BE2C (cell line): Measurements from ENCODE around the gene OXT.

Source experiments
- DNase-seq: peaks from one replicate; pipeline ENCODE4 v3.0.0-alpha.2; 2020
- H3K27me3 ChIP-seq: fragments of 250-450 bp; sonication (Bioruptor Pico); 2 replicates; pipeline ENCODE4 v1.5.1; 2020; ENCODE audit warnings: mild to moderate bottlenecking
- H3K36me3 ChIP-seq: fragments of 250-450 bp; sonication (Bioruptor Pico); 2 replicates; pipeline ENCODE4 v1.5.1; 2020; ENCODE audit warnings: mild to moderate bottlenecking
- H3K4me1 ChIP-seq: fragments of 250-450 bp; sonication (Bioruptor Pico); 2 replicates; pipeline ENCODE4 v1.5.1; 2020
- H3K4me3 ChIP-seq: 2 replicates; pipeline ENCODE4 v1.5.1; 2011; ENCODE audit warnings: low read depth, low read length
- H3K9me3 ChIP-seq: fragments of 250-450 bp; sonication (Bioruptor Pico); 2 replicates; pipeline ENCODE4 v1.5.1; 2020
- TF ChIP-seq, protein P1 (sequence below): IDR thresholded peaks from 2 replicates; pipeline ENCODE4 v1.5.1; 2012; ENCODE audit warnings: mild to moderate bottlenecking, low read depth, low read length

Gene OXT

GRCh38 chr20:3077618-3078134 is 6.3 kb downstream of the OXT start:
- TF ChIP-seq, protein P1, sequence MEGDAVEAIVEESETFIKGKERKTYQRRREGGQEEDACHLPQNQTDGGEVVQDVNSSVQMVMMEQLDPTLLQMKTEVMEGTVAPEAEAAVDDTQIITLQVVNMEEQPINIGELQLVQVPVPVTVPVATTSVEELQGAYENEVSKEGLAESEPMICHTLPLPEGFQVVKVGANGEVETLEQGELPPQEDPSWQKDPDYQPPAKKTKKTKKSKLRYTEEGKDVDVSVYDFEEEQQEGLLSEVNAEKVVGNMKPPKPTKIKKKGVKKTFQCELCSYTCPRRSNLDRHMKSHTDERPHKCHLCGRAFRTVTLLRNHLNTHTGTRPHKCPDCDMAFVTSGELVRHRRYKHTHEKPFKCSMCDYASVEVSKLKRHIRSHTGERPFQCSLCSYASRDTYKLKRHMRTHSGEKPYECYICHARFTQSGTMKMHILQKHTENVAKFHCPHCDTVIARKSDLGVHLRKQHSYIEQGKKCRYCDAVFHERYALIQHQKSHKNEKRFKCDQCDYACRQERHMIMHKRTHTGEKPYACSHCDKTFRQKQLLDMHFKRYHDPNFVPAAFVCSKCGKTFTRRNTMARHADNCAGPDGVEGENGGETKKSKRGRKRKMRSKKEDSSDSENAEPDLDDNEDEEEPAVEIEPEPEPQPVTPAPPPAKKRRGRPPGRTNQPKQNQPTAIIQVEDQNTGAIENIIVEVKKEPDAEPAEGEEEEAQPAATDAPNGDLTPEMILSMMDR = no peak
- Histone ChIP-seq H3K4me3 (no peak overlapping the region), H3K9me3 (no peaks in the 10 kb centered on the region; the same call in 1 of the 2 replicates), H3K27me3 (peaks cover 27% of the 10 kb centered on the region), H3K4me1 (no peaks in the 10 kb centered on the region), H3K36me3 (no peaks in the 10 kb centered on the region)
- DNase-seq = no peak

DNA sequence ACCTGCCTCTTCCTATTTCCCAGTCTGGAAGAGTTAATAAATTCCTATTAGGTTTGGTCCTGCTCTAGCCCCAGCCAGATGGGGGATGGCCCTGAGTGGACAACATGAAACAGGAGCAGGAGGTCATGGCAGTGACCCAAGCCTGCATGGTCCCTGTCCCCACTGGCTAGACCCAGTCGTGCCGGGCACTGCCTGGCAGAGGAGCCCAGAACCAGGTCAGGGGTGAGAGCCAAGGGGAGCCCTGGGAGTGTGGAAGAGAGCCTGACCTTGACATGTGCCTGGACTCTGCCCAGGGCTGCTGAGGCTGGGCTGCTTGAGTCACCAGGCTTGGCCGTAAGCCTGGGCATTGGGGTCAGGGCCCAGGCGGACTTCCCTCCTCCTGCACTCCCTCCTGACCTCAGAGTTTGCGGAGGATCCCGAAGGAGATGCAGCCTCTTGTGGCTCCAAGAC is 9.5 kb downstream of the OXT start:
- Histone ChIP-seq H3K4me3 (no peak overlapping the region), H3K9me3 (no peaks in the 10 kb centered on the region), H3K36me3 (no peaks in the 10 kb centered on the region), H3K27me3 (peaks cover 37% of the 10 kb centered on the region), H3K4me1 (no peaks in the 10 kb centered on the region)
- DNase-seq = no peak
- TF ChIP-seq, protein P1 = no peak

- no peaks in the 10 kb centered on the region for H3K36me3 ChIP-seq
- peaks cover 37% of the 10 kb centered on the region for H3K27me3 ChIP-seq
- DNase-seq = no peak
- no peaks in the 10 kb centered on the region for H3K9me3 ChIP-seq
- no peaks in the 10 kb centered on the region for H3K4me1 ChIP-seq
- TF ChIP-seq, protein P1 = no peak
- no peak overlapping the region for H3K4me3 ChIP-seq
Observed at GRCh38 chr20:3081641-3082040, 10.2 kb downstream of the OXT start.

- no peaks in the 10 kb centered on the region for H3K36me3 ChIP-seq
- no peak overlapping the region for H3K4me3 ChIP-seq
- peaks cover 37% of the 10 kb centered on the region for H3K27me3 ChIP-seq
- no peaks in the 10 kb centered on the region for H3K9me3 ChIP-seq
- no peaks in the 10 kb centered on the region for H3K4me1 ChIP-seq
- no peak for DNase-seq
- TF ChIP-seq, protein P1 = no peak
Observed at GRCh38 chr20:3082306-3082951, 11.0 kb downstream of the OXT start.

GRCh38 chr20:3082955-3083952 is 11.8 kb downstream of the OXT start:
- Histone ChIP-seq H3K4me3 (no peak overlapping the region), H3K36me3 (no peaks in the 10 kb centered on the region)

More at GRCh38 chr20:3082955-3083952, 11.8 kb downstream of the OXT start:
- TF ChIP-seq, protein P1 = no peak
- Histone ChIP-seq H3K9me3 (no peaks in the 10 kb centered on the region), H3K4me1 (no peaks in the 10 kb centered on the region), H3K27me3 (peaks cover 37% of the 10 kb centered on the region)
- no peak for DNase-seq
